Activated CD4-positive, alpha-beta T cell treated with anti-CD3 and anti-CD28 coated beads for 4 hours (primary cell): ENCODE measurements around the gene ANGEL1.

Experiments used
- DNase-seq, 2 donors: peaks; one replicate each; pipeline ENCODE4 v3.0.0-alpha.2; 2020

ANGEL1 gene

DNA sequence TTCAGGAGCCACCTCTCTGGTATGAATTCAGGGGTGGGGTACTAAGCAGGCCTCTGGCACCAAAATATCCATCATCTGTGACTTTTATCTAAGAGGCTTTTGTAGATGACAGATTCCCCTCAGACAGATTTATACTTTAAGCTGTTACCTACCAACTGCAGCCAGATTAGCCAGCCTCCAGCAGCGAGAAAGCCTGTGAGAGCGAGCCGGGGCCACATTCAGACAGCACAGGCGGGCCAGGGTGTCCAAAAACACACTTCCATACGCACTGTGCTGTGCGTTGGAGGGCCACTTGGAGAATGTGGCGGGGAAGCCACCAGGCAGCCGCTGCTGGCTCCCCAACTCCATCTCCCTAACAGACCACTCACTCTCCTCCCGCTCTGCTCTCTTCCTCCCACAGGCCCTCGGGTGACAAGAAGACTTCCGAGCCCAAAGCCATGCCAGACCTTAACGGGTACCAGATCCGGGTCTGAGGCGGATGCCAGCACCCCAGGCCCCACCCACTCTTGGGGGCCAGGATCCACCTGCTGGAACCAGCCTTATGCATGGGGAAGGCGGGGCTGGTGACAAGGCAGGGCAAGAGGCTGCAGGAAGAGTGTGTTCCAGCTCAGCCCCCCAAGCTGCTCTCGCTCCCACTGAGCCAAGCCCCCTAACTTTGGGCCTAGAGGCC, 34.0 kb downstream of the ANGEL1 start:
- no peak for DNase-seq

DNA sequence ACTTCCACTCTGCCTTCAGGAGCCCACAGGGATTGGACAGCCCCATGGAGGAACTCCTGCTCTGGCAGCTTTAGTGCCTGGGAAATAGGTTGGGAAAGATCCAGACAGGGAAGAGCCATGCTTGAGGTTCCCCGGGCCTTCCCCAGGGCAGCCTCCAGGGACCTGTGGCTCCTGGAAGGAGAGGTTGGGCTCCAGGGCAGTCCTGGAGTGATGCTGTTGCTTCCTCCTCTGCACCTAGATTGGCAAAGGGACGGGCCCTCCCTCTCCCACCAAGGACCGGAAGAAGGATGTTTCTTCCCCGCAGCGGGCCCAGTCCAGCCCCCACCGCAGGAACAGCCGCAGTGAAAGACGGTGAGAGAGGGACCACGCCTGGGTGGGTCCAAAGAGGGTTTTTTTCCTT, 35.0 kb downstream of the ANGEL1 start:
- no peak for DNase-seq

DNA sequence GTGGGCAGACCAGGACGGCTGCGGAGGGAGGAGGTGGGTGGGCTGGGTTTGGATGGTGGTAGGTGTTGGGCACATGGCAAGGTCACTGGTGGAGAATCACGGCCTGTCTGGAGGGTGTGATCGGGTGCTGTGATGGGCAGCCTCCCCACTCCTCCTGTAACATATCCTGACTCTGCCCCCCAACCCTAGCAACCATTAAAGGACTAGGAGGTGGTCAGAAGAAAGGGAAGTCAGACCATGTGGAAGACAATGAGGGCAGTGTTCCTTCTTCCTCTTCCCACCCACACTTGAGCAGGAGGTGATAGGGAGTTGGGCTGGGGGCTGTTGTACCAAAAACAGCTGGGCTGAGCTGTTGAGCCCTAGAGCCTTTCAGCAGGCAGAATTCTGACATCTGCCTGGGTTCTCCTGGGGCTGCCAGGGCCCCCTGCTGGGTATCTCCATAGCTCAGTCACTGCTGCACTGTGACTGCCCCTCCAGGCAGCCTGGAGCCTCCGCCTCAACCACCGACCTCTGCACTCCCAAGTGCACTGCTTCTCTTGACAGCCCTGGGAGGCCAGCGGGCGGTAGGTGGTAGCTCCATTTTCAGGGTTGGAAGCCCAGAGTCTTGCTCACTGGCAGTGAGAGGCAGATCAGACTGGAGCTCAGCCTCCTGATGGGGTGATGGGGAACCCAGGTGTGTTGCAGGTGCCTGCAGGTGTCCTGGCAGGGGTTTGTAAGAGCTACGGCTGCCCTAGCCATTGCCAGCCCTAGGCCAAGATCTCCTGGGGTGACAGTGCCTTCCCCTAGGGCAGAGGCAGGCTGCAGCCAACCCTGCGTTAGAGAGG, 36.0 kb downstream of the ANGEL1 start:
- no peak for DNase-seq

DNA sequence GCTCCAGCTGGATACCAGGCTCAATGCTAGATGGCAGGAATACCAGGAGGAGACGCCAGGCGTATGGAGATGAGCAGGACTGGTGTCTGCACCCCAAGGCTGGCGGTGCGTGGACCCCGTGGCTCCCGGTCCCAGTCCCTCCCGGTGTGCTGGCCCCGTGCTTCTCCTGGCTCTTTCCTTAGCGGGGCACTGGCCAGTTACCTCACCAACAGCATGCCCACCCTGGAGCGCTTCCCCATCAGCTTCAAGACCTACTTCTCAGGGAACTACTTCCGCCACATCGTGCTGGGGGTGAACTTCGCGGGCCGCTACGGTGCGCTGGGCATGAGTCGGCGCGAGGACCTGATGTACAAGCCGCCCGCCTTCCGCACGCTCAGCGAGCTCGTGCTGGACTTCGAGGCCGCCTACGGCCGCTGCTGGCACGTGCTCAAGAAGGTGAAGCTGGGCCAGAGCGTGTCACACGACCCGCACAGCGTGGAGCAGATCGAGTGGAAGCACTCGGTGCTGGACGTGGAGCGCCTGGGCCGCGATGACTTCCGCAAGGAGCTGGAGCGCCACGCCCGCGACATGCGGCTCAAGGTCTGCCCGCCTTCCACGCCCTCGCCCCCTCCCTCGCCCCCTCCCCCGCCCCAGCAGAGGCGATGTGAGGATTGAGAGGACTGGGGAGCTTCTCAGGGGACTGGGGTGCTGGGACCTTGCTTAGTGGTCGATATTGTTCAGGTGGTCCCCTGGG, 36.8 kb downstream of the ANGEL1 start:
- DNase-seq = no peak

DNA sequence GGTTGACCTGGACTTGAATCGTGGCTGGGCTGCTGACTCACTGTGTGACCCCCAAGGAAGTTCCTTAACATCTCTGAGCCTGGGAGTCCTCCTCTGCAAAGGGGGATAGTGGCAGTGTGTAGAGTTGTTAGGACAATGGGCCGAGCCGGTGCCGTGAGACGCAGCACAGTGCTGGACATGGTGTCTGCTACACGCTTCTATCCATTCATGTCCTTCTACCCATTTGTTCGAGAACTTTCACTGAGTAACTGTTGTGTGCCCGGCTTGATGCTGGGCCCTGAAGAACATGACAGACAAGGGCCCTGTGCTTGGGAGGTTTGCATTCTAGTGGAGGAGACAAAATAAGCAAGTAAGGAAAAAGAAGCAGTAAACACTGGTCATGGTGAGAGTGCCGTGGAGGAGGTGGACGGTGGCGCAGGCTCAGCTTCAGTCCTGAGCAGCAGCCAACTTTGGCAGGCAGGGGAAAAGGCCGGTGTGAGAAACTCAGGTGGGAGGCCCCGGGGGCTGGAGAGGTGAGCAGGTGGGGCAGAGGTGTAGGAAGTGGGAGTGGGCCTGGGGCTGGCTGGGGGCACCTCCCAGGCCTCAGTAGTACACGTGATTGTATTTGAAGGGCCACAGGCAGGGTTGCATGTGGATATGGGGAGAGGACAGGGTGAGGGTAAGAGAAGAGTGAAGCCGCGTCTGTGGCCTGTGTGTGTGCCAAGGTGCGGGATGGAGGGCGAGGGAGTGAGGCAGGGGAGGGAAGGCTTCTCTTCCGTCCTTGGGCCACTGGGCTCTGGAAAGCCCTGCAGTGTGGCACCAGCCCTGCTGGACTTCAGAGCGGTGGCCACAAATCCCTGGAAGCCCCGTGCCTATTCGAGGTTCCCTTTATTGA, 37.6 kb downstream of the ANGEL1 start:
- DNase-seq = no peak

DNA sequence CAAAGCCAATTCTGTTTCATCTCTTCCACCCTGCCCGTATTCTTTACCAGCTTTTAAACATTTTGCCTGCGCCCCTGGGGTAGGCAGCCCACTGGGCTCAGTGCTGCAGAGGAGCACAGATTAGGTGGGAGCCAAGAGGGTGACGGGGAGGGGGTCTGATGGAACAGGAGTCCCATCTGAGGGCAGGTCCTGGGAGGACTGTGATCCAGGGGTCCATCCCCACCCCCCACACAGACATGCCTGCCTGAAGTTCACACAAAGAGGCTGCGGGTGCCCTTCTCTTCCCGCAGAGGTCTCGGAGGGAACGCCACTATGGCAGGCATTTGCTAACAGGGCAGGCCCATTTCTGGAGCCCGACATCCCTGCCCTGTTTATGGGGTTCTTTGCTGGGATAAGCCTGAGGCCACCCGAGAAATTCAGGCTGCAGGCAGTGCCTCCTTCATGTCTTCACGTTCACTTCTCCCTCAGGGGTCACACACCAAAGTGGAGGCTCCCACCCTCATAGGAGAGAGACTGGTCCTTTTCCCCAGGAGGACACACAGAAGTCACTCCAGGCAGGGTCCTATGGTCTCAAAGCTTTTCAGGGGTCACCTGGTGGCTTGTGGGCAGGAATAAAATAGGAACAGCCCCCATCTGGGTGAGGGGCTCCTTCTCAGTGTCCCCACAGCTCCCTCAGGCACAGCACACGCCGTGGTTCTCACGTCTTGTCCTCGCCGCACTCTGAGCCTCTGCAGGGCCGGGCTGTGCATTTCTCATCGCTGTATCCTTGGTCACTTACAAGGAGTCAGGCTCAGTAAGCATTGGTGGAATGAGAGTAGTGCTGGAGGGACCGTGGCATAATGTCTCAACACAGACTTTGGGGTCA, 38.5 kb downstream of the ANGEL1 start:
- DNase-seq = no peak

DNA sequence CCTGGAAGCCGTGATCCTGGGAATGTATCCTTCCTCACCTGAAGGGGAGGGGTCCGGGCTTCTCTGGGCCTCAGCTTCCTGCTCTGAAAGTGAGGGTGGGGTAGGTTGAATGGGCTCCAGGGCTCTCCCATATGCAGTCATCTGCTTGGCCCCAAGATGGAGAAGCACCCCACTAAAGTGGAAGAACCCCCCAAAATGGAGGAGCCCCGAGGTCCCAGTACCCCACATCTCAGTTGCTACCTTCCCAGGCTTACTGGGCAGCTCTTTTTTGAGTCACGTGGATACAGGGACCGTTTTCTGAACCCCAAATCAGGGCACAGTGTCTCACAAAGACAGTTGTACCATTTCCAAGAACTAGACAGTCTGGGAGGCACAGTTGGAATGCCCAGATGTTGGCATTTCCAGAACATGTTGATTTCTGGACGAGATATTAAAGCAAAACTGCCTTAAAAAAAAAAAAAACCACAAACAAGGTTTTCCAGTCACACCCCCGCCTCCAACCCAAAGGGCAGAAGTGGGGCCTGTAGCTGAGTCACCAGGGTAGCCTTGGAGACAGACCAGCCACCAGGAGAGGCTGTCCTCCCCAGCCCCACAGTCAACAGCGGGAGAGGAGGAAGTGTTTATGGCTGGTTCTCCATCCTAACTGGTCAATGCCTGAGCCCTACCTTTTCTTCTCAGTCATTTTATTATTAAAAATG, 39.3 kb downstream of the ANGEL1 start:
- no peak for DNase-seq

DNA sequence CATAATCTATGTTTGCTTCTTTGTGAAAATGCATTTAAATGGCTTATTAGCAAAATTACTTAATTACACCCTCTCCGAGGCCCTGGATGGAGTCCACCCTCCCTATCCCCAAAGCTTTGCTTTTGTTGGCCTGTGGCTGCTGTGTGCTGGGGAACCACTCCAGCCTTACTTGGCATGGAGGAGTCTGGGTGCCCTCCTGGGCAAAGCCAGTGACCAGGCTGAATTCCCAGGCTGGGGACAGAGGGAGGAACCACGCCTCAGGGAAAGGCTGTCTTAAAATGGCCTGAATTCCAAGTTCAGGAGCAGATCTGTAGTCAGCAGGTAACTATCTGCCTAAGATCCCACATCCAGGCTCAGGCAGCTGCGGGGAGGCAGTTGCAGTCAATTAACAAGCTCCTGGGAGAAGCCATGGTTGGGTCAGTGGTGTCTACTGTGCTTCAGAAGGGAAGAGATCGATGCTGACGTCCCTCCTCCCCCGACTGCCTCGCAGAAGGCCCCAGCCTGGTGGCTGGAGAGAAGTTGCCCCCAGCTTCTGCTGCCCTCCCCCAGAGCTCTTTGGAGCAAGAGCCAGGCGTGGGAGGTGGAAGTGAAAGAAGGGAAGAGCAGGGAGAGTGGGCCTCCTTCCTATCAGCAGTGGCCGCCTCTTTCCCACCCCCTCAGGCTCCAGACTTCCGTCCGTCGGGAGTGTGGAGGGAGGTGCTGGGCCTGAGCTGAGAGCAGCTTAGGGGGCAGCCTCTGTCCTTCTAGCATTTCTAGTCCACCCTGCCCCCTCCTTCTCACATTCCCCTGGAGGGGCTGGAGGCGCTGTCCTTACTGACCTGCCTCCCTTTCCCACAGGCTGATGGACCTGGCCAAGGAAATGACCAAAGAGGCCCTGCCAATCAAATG, 40.1 kb downstream of the ANGEL1 start:
- DNase-seq = no peak

DNA sequence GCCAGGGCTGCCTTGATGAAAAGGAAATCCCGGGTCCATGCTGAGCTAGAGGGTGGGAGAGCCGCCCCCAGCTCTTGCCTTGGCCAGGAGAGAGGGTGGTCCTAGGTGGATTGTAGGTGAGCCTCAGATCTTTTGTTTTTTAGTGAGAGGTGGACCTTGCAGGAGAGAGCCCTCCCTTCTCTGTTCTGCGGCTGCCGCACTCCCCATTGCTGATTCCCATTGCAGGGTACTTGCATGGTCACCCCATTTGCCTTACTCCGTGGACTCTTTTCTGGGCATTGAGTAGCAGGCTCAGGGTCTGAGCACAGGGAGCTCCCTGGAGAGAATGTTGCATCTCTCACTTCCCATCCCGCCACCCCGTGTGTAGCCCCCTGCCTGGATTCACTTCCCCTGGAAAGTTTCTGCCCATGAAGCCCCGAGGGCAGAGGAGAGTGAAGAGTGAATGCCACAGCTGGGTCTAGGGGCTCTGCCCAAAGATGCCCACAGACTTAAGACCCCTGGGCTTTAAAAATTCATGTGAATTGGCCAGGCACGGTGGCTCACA, 41.2 kb downstream of the ANGEL1 start:
- DNase-seq = no peak

DNA sequence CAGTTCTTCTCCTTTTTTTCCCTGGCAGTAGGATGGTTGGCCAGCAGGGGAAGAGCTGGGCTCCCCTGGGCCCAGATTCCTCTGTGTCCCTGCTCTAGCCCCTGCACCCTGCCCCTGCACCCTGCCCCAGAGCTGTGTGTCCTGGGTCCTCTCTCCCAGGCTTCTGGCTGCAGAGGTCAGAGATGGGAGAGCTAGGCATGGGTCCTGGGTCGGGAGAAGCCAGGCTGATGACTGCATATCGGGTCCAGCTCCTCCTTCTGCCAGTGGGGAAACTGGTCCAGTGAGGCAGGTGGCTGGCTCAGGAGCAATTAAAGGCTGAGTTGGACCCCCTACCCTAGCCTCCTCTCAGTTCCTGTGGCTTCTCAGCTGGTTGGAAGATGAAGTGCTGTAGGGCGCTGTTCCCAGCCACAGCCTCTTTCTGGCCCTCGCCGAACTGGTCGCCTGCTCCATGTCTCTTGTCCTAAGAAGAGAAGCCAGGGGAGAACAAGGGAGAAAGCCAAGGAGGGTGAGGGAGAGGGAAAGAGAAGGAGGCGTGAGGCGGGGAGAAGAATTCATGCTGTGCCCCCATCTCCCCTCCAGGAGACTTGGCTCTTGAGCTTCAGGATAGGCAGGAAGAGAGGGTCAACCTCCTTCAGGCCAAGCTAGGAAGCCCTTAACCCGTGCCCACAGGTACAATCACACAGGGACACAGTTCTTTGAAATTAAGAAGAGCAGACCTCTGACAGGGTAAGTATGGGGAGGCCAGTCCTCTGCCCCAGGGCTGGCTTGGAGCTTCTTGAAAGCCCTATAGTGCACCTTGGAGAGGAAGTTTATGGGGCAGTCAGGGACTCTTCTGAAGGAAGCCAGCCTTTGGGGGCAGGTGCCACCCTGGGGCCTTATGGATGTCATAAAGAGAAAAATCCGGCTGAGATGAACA, 41.9 kb downstream of the ANGEL1 start:
- DNase-seq = no peak

DNA sequence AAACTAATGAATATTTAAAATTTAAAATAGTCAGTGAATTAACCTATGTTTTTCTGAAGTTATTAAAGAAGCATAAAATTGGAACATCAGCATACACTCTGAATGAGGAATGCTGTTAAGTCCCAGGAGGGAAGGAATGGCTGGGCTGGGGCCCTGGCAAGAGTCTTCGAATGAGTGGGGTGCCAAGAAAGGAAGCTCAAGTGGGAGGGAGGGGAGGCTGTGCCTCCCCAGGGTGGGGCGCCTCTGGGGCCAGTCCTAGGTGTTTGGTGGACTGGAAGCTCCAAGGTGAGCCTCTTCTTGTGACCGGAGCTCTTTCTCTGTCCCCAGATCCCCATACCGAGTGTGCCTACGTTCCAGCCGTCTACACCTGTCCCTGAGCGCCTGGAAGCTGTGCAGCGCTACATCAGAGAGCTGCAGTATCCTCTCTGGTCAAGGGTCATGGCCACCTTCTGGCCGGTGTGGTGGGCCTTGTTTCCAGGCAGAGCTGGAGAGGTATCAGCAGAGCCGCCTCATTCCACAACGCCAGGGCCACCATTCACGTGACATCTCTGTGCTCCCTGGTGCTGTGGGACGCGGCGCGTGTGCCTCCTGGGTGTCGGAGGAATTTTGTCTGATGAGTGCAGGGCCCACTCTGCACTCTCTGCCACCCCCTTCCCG, 42.9 kb downstream of the ANGEL1 start:
- no peak for DNase-seq

DNA sequence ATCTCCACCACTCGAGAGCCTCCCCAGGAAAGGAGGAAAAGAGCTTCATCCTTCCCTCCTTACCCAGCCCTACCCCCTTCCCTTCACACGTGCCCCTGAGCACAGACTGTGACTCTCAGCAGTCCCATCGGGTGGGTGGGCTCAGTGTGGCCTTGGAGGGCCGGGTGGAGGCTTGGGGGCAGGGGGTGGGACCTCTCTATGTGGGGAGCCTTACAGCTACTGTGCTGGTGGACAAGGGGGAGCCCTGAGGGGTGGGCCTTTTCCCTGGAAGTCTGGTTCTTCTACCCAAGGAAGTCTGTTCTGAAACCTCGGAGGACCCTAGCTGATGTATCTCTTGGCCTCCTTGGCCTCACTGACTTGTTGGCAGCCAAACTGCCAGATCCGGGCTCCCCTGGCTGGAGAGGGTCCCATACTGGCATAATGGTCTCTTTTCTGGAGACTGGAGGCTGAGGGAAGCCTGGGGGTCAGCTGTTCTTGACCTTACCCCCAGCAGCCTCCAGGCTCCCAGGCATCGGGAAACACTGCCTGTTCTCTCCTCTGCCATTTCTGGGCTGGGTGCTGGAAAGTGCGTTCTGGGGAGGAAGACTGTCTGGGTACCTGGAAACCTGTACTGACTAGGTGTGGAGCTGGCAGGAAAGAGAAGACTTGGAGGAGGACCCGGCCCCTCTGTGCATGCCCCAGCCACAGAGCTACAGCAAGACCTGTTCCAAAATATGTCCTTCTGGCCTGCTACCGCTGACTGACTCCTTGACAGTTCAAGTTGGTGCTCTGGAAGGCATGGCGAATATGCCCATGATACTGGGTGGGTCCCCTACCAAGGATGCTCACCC, 43.8 kb downstream of the ANGEL1 start:
- DNase-seq = no peak

DNA sequence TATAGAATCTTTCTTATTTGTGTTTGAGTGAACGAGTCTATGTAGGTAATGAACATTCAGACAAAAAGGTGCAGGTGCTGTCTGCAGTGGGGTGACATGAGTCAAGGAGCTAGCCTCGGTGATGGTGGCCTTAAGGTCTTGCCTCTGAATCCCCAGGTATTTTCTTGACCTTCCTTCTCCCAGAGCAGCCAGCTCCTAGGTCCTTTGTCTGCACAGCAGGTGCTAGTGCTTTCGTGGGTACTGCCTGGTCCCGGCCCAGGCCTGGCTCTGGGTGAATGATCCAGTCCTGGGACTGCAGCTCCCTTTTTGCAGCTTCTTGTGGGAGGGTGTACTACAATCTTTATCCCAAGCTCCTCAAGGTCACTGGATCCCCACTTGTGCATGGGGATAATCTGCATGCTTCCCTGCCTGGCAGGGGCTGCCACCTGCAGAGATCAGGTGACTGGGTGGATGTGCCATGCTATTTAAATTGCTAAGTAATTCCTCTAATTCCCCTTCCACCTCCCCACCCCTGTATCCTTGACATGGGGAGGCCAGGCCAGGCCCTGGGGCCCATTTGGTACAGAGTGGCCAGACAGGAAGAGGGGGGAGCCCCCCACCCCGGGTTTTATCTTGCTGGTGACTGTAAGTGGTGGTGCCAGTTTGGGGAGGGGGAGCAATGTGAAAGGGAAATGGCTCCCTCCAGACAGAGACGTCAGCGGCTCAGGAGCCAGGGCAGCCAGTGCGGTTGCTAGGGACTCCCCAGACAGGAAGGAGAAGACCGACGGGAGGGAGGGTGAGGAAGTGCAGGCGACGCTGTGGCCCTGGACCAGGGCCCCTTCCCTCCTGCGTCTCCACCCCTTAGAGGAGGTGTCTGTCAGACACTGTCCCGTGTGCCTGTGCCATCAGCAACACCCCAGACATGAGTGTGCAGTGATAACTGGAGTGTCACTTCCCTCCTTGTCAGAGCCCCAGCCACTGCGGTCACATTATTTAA, 44.7 kb downstream of the ANGEL1 start:
- peak; percentile 67 for DNase-seq

DNA sequence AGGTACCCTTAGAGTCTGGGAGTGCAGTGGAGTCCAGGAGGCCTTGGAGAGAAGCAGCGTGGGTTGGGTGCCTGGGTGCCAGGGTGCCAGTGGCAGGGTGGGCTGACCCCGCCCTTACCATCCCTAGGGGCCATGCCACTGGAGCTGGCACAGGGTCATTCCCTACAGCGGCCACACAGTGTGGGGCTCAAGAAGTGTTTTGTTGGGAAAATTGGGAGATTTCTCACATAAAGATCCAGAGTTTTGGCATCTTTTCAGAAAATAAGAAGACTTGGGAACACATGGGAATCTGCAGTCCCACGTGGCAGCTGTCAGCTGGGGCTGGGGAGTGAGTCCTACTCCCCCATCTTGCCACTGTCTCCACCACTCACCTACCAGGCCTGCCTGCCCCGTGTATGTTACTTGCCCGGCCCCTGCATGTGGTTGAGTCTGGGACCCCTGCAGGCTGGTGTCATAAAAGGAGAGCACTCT, 47.2 kb downstream of the ANGEL1 start:
- no peak for DNase-seq
